ENCODE measurements around the gene ARHGEF28. TPM values are rescaled to one million over a fixed set of nuclear protein-coding genes. Genes with fewer than 3 reads are reported as not detected.

ARHGEF28 gene
- total and polyA plus RNA-seq, 2 of the 4 experiments (the other 2 are of a cell fraction): 3.6 to 16.0 TPM

DNA sequence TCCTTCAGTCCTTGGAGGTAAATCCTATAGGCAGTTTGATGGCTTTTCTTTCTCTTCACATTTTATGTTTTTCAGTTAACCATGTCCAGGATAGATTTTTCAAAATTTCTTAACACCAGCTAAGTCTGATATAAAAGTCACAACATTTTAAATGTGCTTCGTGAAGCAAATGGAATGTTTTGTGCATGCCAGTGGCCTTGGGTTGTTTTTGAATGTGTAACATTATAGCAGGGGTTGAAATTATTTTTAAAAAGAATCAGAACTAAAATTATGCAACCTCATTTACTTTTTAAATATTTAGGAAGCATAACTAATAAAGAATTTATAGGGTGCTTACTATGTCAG is 201.1 kb downstream of the ARHGEF28 start:
- H3K4me3 ChIP-seq (ENCODE audit: insufficient read depth, low read depth, low read length): no peak overlapping the region
- peaks cover 23% of the 10 kb centered on the region for H3K4me1 ChIP-seq (ENCODE audit: control insufficient read depth, insufficient read depth, low read length)
- ATAC-seq (ENCODE audit: low read depth) (peak; percentile 70), DNase-seq (peak; percentile 56)
- H3K27me3 ChIP-seq (ENCODE audit: control insufficient read depth, insufficient read depth, low read length): no peaks in the 10 kb centered on the region
- no peak overlapping the region for H2AK9ac ChIP-seq (replicated peaks; ENCODE audit: low read depth, low read length, poor library complexity)
- no peak overlapping the region for H3K27ac ChIP-seq (ENCODE audit: insufficient read depth, low read length)
- intact Hi-C loops (cut with micrococcal nuclease) (no loop called here), dilution Hi-C loops (cut with HindIII; ENCODE audit: low sequenced_read_pairs, unreplicated experiment) (no loop called here), in situ Hi-C loops (cut with MboI; ENCODE audit: low sequenced_read_pairs) (no loop called here)
- peak overlapping the region; percentile 9; the same call in 1 of the 2 replicates for H2BK20ac ChIP-seq (ENCODE audit: low read depth, low read length)
- peak overlapping the region; percentile 17; the same call in 1 of the 2 replicates for H3K14ac ChIP-seq (replicated peaks; ENCODE audit: low read depth, low read length)
- no CpG with 5 or more reads among the region's 1 CpG for WGBS, 2 experiments (ENCODE audit: extremely low coverage in 2 of 2, insufficient read length in 1 of 2)
- H4K8ac ChIP-seq (ENCODE audit: low read depth in 2 of 2, low read length in 2 of 2): peak overlapping the region; percentile 13 to 49; a peak in 3 of 4 replicates
- H3K9me3 ChIP-seq (ENCODE audit: control insufficient read depth, insufficient read depth, low read length): no peaks in the 10 kb centered on the region
- H3K4me2 ChIP-seq (ENCODE audit: low read depth, low read length): peak overlapping the region; percentile 56; the same call in 1 of the 2 replicates
- H4K20me1 ChIP-seq (ENCODE audit: insufficient read depth, low read length): no peaks in the 10 kb centered on the region
- peak overlapping the region; percentile 35 for H2BK120ac ChIP-seq (ENCODE audit: low read depth, low read length)
- no peak overlapping the region for H3K56ac ChIP-seq (ENCODE audit: extremely low read depth, insufficient read depth, low read length)
- BruUV-seq (replicated peaks): no TSS peak
- no peak overlapping the region for H2BK15ac ChIP-seq (ENCODE audit: low read depth, low read length)
- CTCF ChIA-PET: interaction anchor here (1.3 to 2.1 kb wide), 2 partner anchors 9 to 12 kb away, joined by 4 to 8 read pairs; no protein-coding TSS in a partner anchor
- H2BK5ac ChIP-seq (ENCODE audit: low read depth, low read length, poor library complexity, severe bottlenecking): peak overlapping the region; percentile 71
- H3K23ac ChIP-seq (ENCODE audit: low read depth, low read length): no peak overlapping the region
- H2AK5ac ChIP-seq (ENCODE audit: low read depth, low read length): no peak overlapping the region
- no peak overlapping the region for H2AFZ ChIP-seq (replicated peaks; ENCODE audit: low read length, poor library complexity)
- peak; percentile 11; the same call in 1 of the 2 replicates for TF ChIP-seq CEBPB (IDR thresholded peaks at IDR 0.05; ENCODE audit: low read depth, low read length)
- TF ChIP-seq MXI1 (IDR thresholded peaks at IDR 0.05; ENCODE audit: borderline replicate concordance, low read depth, low read length): no peak
- peak overlapping the region; percentile 59; the same call in 1 of the 2 replicates for H3K4ac ChIP-seq (ENCODE audit: low read depth, low read length)
- peaks cover 19% of the 10 kb centered on the region for H3K9me1 ChIP-seq (ENCODE audit: insufficient read depth, low read length)
- H3K36me3 ChIP-seq (ENCODE audit: control insufficient read depth, insufficient read depth, low read length): no peaks in the 10 kb centered on the region
- H3K18ac ChIP-seq (ENCODE audit: low read depth, low read length): 0 out of 2 replicates have a peak overlapping the region, but pooled peaks have one; percentile 1
- peak overlapping the region; percentile 67; the same call in 1 of the 2 replicates for H4K5ac ChIP-seq (ENCODE audit: low read depth, low read length)
- H4K91ac ChIP-seq (ENCODE audit: insufficient read depth, low read depth, low read length): 0 out of 2 replicates have a peak overlapping the region, but pooled peaks have one; percentile 67
- peaks cover 6 to 27% of the 10 kb centered on the region in 2 experiments; a peak in 3 of 4 replicates for H3K79me1 ChIP-seq (ENCODE audit: low read depth in 1 of 2, low read length in 2 of 2)
- H3K9ac ChIP-seq (ENCODE audit: low read depth, low read length): peak overlapping the region; percentile 38; the same call in 1 of the 2 replicates
- POLR2A ChIA-PET (ENCODE audit: unreplicated experiment): no interaction called here
